ENCODE data around the gene ZNRF3.
"Not testable (repeated sequence)": the region's sequence is repeated elsewhere in the genome, so short reads cannot be mapped to it uniquely, and the experiment has no call there.

Gene ZNRF3

GRCh38 chr22:28989484-28989883 is 106.1 kb downstream of the ZNRF3 start:
- DNase-seq: no peak

GRCh38 chr22:28989912-28990311 is 106.5 kb downstream of the ZNRF3 start:
- no peak for DNase-seq

GRCh38 chr22:28992565-28993356 is 109.4 kb downstream of the ZNRF3 start:
- no peak for DNase-seq

DNA sequence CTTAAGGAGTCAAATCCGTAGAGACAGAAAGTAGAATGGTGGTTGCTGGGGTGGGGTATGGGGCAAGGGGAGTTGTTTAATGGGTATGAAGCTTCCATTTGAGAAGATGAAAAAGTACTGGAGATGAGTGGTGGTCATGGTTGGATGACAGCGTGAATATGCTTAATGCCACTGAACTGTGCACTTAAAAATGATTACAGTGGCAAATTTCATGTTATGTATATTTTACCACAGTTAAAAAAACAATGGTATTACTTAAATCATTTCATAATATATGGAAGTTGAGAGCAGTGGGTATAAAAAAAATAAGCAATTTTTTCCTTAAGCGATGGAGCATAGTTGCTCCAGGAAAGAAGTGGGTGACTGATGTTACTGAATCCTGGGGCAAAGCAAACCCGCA is 111.2 kb downstream of the ZNRF3 start:
- no peak for DNase-seq

- no peak for DNase-seq
Observed at GRCh38 chr22:28995551-28995950, 112.2 kb downstream of the ZNRF3 start.

DNA sequence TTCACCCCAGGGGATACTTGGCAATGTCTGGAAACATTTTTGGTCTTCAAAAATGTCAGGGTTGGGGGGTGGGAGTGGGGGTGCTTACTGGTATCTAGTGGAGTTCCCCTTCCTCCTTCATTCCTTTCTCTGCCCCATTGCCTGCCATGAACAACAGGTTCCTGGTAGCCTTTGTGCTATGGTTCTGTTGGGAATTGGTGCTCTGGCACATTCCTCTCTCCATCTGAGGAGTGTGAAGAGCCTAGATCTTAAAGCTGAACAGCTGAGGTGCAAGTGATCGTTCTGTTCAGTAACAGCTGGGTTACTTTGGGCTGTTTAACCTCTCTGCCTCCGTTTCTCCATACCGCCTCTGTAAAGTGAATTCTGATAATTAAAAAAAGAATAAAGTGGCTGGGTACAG is 114.0 kb downstream of the ZNRF3 start:
- no peak for DNase-seq

- DNase-seq: no peak
Observed at GRCh38 chr22:28998681-28999080, 115.3 kb downstream of the ZNRF3 start.

DNA sequence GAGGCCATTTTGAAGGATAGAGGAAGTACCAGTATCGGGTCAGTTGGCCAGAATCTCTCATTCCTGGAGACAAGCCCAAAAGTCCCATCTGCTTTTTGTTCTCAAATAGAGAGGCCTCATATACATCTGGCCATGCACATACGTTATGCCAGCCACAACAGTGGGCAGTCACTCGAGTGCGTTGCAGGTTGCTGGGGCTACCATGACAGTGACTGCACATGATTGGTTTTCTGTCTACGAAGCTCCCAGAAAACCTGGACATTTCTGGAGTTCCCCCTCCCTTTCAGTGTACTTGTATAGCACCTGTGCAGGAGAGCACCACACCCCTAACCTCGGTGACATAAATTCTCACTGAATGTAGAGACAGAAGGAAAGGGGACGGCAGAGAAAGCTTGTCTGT is 116.1 kb downstream of the ZNRF3 start:
- no peak for DNase-seq

- no peak for DNase-seq
Observed at GRCh38 chr22:28999919-29000556, 116.7 kb downstream of the ZNRF3 start.

- no peak for DNase-seq
Observed at GRCh38 chr22:29000641-29001040, 117.3 kb downstream of the ZNRF3 start.

DNA sequence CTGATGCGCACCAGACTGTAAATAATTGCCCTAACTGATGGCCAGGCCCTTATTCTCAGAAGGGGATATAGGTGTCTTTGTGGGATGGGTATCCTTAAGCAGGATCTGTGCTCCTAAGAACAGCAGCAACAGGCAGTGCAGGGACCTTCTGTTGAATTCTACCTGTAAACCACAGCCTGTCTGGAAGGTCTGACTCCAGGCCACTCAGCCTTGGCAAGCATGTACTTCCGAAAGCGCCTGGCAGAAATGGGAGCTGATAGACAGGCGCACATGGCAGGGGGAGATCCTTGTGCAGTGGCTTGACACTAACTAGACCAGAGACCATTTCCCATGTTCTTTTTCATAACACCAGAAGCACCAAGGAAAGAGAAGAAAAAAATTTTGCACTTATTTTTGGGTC is 119.2 kb downstream of the ZNRF3 start:
- no peak for DNase-seq

DNA sequence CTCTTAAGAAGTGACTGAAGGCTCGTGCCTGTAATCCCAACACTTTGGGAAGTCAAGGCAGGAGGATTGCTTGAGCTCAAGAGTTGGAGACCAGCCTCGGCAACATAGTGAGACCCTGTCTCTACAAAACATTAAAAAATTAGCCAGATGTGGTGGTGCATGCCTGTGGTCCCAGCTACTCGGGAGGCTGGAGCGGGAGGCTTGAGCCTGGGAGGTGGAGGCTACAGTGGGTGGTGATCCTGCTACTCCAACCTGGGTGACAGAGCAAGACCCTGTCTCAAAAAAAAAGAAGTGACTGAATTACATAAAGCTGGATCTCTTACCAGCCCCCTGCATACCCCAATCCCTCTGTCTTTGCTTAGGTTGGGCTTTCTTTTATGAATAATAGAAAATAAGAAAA is 120.2 kb downstream of the ZNRF3 start:
- no peak for DNase-seq

DNA sequence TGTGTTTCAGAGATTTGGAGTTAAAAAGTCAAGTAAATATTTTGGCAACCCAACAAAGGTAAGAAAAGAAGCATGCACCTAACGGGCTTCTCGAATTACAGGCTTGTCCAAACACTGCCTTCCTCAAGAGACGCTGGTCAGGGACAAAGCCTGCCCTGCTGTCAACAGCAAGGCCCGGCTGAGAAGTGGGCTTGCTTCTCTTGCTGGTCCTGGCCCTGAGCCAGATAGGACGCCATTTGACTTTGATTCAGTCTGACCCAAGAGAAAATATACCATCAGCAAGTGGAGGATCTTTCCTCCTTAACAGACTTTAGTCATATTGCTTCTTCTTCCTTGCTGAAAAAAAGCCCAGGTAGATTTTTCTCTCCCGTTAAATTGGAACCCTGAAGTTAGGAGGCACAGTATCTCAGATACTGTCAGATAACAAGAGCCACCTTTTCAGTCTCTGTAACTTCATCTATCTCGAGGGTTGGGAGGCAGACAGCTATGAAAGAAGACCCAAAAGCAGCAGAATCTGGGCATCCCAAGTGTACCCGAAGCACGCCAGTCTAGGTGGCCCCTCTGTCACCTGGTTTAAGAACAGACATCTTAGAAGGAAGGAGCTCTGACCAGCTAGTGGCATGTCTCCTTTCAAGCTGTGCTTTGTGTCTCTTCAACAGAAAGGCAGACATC is 120.7 kb downstream of the ZNRF3 start:
- no peak for DNase-seq

GRCh38 chr22:29004647-29005371 is 121.4 kb downstream of the ZNRF3 start:
- DNase-seq: no peak

DNA sequence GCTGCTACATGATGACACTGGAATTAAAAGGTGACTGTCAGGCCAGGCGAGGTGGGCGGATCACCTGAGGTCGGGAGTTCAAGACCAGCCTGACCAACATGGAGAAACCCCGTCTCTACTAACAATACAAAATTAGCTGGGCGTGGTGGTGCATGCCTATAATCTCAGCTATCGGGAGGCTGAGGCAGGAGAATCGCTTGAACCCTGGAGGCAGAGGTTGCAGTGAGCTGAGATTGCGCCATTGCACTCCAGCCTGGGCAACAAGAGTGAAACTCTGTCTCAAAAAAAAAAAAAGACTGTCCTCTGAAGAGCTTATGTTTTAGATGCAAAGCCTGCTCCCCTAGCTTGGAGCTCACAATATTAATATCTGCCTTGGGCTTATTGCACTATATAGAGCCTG is 122.4 kb downstream of the ZNRF3 start:
- not testable (repeated sequence) for DNase-seq

GRCh38 chr22:29006346-29006745 is 123.0 kb downstream of the ZNRF3 start:
- no peak for DNase-seq

DNA sequence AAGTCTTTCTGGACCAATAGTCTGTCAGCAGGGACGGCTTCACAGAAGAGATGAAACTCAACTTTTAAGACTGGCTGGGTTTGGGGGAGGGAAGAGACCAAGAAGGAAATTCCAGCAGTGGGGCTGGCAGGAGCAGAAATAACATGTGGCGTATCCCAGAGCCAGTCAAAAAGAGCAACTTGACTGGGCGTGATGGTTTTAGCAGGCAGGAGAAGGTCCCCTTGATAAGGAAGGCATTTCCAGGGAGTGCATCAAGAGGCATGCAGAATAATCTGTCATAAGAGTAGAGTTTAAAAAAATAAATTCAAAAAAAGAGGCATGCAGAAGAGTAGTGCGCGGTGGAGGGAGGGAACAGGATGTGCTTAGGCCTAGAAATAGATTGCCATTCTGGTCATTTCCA is 125.8 kb downstream of the ZNRF3 start:
- DNase-seq: no peak

DNA sequence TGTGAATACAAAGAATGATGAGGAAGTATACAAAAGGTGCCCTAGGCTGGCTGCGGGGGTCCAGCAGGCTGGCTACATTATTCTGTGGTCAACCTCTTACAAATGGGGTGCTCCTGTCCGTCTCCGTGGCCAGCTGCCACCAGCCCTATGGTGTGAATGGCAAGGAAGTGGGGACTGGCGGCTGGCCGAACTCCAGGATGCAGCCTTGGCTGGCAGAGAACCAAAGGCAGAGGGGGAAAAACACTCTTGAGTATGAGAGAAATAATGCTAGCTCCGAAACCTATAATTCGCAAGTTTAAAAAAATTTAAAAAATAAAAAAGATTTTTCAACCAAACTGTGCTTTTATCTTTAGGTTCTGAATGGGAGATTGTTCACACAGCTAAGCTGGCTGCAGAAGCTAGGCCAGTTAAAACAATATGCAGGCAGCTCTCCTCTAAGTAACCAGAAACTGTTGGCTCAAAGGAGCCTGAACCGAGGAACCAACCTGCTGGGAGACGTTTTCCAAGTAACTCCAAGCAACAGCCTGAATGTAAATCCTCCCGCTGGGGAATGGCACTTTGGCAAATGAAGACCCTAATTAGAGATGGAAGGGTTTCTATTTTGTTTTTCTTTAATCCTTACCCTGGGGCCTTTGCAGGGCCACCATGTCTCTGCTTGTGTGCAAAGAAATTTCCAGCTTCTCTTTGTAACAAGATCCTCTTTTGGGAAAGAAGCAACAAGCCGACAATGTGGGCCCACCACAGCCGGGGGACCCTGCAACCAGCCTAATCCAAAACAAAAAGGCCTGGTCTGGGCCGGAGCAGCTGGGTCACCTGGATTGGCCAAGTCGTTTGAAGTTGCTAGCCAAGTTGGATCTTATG is 128.1 kb downstream of the ZNRF3 start:
- DNase-seq: no peak

GRCh38 chr22:29012101-29012433 is 128.7 kb downstream of the ZNRF3 start:
- DNase-seq: no peak

DNA sequence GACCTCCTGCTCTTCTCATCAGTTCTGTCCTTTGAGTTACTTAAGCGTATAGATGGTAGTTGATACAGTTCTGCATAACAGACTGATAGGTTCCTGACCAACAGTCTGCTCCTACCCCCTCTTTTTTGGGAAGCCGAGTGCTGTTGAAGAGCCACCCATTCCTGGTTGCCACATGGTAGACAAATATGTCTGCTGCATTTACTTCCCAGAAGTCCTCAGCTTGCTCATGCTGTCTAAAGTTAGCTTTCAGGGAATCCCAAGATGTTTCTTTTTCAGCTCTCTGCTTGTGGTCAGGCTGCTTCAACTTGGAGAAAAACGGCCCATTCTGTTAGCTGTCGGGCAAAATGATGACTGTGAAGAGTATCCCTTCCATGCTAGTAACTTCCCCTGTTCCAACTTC is 129.6 kb downstream of the ZNRF3 start:
- DNase-seq: no peak

DNA sequence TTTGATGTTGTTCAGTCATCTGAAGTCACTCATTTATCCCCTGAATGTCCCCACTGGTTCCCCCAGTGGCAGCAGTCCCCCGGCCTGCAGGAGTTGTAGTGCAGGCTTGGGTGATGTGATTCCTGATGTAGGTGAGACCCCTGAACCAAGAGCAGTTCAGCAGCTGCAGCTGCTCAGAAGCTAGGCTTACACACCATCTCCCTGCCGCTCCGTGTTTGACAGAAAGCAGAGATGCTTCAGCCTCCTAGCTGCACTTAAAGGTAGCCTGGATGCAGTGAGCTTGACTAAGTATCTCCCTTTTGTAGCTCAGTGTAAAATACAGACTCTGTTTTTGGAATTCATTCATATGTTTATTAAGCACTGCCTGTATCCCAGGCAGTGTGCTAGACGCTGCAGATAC is 130.9 kb downstream of the ZNRF3 start:
- DNase-seq: no peak

DNA sequence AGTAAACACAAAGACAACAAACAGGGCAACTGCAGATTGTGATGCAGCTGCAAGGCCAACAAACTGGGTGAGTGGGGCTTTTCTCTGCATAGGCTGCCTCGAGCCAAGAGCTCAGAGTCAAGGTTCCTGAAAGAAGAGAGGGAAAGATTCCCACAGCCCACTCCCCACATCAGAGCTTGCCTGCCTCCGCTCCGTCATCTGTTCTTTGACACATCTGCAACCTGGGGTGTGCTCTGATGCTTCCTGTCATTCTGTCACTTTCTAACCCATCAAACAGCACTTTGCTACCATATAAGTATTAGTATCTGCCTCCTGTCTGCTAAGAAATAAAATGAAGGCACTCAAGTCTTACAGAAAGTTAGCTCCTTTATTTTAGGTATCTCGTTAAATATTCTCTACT is 131.4 kb downstream of the ZNRF3 start:
- DNase-seq: no peak

All from stimulated activated CD4-positive, alpha-beta T cell treated with anti-CD3 and anti-CD28 coated beads, Interleukin-1b, Interleukin-23, amount 100 ng/mL, for 48 hours (primary cell).